ES-I3 (cell line): Measurements from ENCODE around the gene CMIP.

Experiments used
- H3K36me3 ChIP-seq: 2 replicates; pipeline ENCODE4 v1.6.1; 2013; ENCODE audit warnings: mild to moderate bottlenecking, low read length, control low read depth, moderate library complexity; ENCODE audit not compliant: insufficient read depth
- H3K4me1 ChIP-seq: 2 replicates; pipeline ENCODE4 v1.6.1; 2013; ENCODE audit warnings: mild to moderate bottlenecking, control low read depth, low read length; ENCODE audit not compliant: insufficient read depth
- H3K9ac ChIP-seq: 2 replicates; pipeline ENCODE4 v1.6.1; 2013; ENCODE audit warnings: low read depth, mild to moderate bottlenecking, low read length, moderate library complexity
- H3K9me3 ChIP-seq: 2 replicates; pipeline ENCODE4 v1.6.1; 2013; ENCODE audit warnings: mild to moderate bottlenecking, low read length, moderate library complexity; ENCODE audit not compliant: control insufficient read depth, insufficient read depth

The CMIP gene

DNA sequence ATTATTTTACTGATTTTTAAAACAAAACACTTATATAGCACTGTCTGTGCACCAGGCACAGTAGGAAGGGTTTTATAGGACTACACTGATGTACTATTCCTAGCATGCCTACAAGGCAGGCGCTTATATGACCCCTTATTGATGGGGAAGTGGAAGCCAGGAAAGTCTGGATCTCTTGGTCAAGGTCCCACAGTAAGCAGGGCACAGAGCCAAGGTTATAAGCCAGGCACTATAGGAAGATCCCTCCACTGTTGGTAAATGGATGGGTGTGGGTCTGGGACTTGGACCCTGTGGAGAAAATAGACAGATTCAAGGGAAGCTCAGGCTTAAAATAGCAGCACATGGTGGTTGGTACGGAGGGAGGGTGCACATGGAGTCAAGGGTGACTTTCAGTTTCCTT, 275.4 kb downstream of the CMIP start:
- Histone ChIP-seq H3K36me3 (no peaks in the 10 kb centered on the region), H3K4me1 (peaks cover 26% of the 10 kb centered on the region), H3K9ac (no peak overlapping the region), H3K9me3 (no peaks in the 10 kb centered on the region)

DNA sequence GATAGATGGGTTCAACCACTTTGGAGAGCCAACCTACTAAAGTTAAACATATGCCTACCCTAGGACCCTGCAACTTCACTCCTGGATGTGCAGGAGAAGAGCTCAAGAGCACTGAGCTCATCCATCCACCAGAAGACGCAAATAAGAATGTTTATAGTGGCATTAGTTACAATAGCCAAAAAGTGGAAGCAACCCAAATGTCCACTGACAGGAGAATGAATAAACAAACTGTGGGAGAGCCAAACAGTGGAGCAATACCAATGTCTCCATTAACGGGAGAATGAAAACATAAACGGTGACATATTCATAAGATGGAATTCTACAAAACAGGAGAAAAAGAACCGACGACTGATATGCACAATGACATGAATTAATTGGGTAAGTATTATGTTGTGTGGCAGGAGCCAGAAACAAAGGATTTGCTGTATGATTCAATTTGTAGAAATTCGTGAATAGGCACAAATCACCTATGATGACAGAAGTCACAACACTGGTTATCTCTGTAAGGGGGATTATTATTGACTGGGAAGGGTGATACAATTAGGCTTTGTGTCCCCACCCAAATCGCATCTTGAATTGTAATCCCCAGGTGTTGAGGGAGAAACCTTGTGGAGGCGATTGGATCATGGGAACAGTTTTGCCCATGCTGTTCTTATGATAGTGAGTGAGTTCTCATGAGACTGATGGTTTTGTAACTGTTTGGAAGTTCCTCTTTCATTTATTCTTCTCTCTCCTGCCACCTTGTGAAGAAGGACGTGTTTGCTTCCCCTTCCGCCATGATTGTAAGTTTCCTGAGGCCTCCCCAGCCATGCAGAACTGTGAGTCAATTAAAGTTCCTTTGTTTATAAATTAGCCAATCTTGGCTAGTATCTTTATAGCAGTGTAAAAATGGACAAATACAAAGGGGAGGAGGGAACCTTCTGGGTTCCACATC, 276.6 kb downstream of the CMIP start:
- Histone ChIP-seq H3K36me3 (no peaks in the 10 kb centered on the region), H3K4me1 (peaks cover 19% of the 10 kb centered on the region), H3K9ac (no peak overlapping the region), H3K9me3 (no peaks in the 10 kb centered on the region)

DNA sequence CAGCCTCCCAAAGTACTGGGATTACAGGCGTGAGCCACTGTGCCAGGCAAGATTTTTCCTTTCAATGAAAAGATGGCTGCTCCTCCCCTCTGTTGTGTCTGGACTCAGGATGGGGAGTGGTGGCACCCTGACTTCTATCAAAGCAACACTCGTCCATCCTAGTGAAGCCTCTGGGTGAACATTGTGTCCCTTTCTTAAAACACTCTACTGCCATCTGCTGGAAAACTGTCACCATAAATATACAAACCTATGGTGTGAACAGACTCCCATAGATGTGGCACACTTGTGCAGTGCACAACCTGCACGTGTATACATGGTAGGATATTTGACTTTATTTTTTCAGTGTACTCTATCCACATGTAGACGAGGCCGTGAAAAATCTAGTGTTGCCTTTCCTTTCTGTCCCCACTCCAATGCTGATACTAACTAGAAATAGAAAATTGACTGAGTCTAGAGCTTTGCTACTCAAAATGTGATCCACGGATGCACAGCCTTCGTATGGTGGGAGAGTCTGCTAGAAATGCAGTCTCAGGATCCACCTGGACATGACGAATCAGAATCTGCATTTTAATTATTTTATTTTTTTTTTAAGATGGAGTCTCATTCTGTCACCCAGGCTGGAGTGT, 278.6 kb downstream of the CMIP start:
- no peaks in the 10 kb centered on the region for H3K9me3 ChIP-seq
- no peak overlapping the region for H3K9ac ChIP-seq
- peaks cover 12% of the 10 kb centered on the region for H3K4me1 ChIP-seq
- H3K36me3 ChIP-seq = no peaks in the 10 kb centered on the region

- H3K36me3 ChIP-seq = no peaks in the 10 kb centered on the region
- no peak overlapping the region for H3K9ac ChIP-seq
- peaks cover 25% of the 10 kb centered on the region for H3K4me1 ChIP-seq
- no peaks in the 10 kb centered on the region for H3K9me3 ChIP-seq
Measured at GRCh38 chr16:81728435-81728834, 283.8 kb downstream of the CMIP start.

DNA sequence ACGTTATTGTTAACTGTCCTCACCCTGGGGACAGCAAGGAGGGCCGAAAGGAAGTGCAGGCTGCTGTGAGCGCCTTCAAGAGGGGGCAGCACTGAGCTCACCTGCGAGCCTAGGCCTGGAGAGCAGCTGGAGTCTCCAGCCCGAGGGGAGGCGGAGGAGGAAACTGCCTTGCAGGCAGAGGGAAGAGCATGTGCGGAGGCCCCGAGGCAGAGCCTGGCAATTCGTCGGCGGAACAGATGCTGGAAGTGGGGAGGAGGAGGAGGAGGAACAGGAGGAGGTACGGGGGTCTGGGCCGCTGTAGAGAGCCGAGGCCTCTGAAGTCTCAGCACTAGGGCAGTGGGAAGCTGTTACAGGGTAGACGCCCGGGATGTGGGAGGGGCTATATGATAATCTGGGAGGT, 284.8 kb downstream of the CMIP start:
- H3K9ac ChIP-seq = peak overlapping the region; percentile 11
- no peaks in the 10 kb centered on the region for H3K9me3 ChIP-seq
- no peaks in the 10 kb centered on the region for H3K36me3 ChIP-seq
- H3K4me1 ChIP-seq = peaks cover 23% of the 10 kb centered on the region

DNA sequence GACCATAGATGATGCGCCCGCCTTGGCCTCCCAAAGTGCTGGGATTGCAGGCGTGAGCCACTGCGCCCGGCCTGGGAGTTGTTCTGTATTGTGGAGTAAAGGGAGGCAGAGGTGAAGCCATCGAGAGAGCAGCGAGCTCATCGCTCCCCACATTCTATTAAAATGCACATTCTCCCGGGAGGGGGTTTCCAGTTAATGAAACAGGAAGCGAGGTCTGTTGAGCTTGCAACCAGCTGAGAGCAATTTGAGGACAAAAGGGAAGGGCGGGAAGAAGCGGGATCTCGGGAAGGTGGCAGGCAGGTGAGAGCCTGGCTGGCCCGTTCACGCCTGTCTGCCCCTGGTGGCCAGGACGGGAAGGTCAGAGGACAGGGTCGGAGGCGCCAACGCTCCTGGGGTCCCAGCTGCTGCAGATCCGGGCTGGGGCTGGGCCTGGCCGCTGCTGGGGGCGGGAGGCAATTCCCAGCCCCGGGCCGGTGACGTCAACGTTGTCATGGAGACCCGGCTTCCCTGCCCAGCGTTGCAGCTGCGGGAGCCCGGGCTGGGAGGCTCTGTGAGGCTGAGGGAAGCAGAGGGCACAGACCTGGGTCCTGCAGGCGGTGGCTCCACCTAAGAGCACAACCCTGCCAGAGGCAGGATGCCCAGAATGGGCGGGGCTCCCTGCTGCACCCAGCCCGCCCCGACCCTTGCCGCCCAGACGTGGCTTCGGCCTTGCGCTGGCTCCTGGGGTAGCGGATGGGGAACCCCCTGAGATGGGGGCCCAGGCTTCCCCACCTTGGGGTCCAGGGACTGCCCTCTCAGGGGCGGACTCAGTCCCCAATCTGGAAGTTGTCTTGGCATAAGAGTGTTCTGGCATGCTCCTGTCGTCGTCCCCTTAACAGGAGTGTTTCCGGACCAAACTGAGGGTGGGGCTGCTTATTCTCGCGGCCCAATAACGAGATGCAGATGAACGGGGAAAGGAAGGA, 285.8 kb downstream of the CMIP start:
- H3K36me3 ChIP-seq = no peaks in the 10 kb centered on the region
- no peaks in the 10 kb centered on the region for H3K9me3 ChIP-seq
- H3K4me1 ChIP-seq = peaks cover 18% of the 10 kb centered on the region; the same call in 1 of the 2 replicates
- H3K9ac ChIP-seq = peak overlapping the region; percentile 54

- Histone ChIP-seq H3K4me1 (peaks cover 18% of the 10 kb centered on the region; the same call in 1 of the 2 replicates), H3K9ac (no peak overlapping the region), H3K36me3 (no peaks in the 10 kb centered on the region), H3K9me3 (no peaks in the 10 kb centered on the region)
Measured at GRCh38 chr16:81731649-81732048, 287.0 kb downstream of the CMIP start.

GRCh38 chr16:81732699-81733098, 288.1 kb downstream of the CMIP start:
- H3K9ac ChIP-seq = no peak overlapping the region
- H3K9me3 ChIP-seq = no peaks in the 10 kb centered on the region
- H3K36me3 ChIP-seq = no peaks in the 10 kb centered on the region
- peaks cover 18% of the 10 kb centered on the region; the same call in 1 of the 2 replicates for H3K4me1 ChIP-seq

DNA sequence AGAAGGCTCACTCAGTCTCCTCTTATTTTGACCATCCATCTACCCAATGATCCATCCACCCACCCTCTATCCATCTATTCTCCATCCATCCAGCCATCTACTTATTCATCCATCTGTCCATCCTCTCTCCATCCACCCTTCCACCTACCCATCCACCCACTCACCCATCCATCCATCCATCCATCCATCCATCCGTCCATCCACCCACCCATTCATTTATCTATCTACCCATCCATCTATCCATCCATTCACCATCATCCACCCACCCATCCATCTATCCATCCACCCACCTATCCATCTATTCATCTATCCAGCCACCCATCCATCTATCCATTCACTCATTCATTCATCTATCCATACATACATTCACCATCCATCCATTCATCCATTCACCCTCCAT, 288.7 kb downstream of the CMIP start:
- Histone ChIP-seq H3K9me3 (no peaks in the 10 kb centered on the region), H3K4me1 (peaks cover 18% of the 10 kb centered on the region; the same call in 1 of the 2 replicates), H3K36me3 (no peaks in the 10 kb centered on the region), H3K9ac (no peak overlapping the region)

DNA sequence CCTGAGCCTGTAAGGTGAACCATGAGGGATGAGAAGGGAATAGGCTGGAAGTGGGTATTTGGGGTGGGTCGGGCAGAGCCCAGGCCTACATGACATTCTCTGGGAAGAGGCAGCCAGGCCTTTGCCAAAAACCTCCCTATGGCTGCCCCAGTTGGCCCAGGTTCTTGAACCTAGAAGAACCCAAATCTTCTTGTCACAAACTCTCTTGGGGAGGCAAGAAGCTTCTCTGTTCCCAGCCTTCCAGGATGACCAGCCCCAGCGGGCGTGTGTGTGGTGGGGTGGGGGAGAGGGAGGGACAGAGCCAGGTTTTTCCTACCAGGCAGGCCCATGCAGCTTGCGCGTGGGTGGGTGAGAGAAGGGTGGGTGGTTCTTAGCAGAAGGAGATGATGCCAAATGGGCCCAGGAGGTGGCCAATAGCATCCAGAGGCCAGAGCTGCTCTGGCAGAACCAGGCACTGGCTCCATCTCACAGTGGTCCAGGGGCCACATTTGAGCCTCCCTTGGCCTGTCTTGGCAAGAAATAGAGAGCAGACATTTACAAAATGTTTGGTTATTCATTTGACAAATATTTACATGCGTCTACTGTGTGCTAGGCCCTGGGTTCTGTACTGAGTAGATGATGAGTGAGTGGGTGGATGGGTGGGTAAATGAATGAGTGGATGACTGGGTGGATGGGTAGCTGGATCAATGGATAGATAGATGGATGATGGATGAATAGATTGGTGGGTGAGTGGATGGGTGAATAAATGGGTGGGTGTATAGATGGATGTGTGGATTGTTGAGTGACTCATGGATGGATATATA, 290.2 kb downstream of the CMIP start:
- H3K4me1 ChIP-seq = peaks cover 11% of the 10 kb centered on the region; the same call in 1 of the 2 replicates
- H3K36me3 ChIP-seq = no peaks in the 10 kb centered on the region
- no peaks in the 10 kb centered on the region for H3K9me3 ChIP-seq

GRCh38 chr16:81737885-81738536, 293.4 kb downstream of the CMIP start:
- no peaks in the 10 kb centered on the region for H3K9me3 ChIP-seq
- H3K9ac ChIP-seq = no peak overlapping the region
- no peaks in the 10 kb centered on the region for H3K4me1 ChIP-seq
- no peaks in the 10 kb centered on the region for H3K36me3 ChIP-seq

More for the DNA sequence above, 290.2 kb downstream of the CMIP start:
- H3K9ac ChIP-seq = no peak overlapping the region

GRCh38 chr16:81738783-81739496, 294.3 kb downstream of the CMIP start:
- Histone ChIP-seq H3K4me1 (no peaks in the 10 kb centered on the region), H3K36me3 (no peaks in the 10 kb centered on the region), H3K9me3 (no peaks in the 10 kb centered on the region), H3K9ac (no peak overlapping the region)

GRCh38 chr16:81739503-81739902, 294.9 kb downstream of the CMIP start:
- no peak overlapping the region for H3K9ac ChIP-seq
- no peaks in the 10 kb centered on the region for H3K4me1 ChIP-seq
- no peaks in the 10 kb centered on the region for H3K9me3 ChIP-seq
- H3K36me3 ChIP-seq = no peaks in the 10 kb centered on the region
